ENCODE data around the gene DNAL1.
"Not testable (repeated sequence)": the region's sequence is repeated elsewhere in the genome, so short reads cannot be mapped to it uniquely, and the experiment has no call there.

DNAL1 gene

DNA sequence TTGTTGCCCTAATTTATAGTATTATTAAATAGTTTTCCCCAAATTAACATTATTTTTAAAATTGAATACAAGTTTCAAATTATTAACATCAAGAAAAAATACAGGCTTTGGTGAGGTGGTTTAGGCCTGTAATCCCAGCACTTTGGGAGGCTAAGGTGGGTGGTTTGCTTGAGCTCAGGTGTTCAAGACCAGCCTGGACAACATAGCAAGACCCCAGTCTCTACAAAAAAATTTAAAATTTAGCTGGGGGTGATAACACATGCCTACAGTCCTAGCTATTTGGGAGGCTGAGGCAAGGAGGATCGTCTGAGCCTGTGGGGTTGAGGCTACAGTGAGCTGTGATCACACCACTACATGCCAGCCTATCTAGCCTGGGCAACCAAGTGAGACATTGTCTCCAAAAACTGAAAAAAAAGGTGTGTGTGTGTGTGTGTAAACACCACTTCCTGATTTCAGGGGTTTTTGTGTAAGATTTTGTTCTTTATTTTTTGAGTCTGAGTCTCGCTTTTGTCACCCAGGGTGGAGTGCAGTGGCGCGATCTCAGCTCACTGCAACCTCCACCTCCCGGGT lies 3.9 kb upstream of the DNAL1 start:
- DNase-seq = no peak

DNA sequence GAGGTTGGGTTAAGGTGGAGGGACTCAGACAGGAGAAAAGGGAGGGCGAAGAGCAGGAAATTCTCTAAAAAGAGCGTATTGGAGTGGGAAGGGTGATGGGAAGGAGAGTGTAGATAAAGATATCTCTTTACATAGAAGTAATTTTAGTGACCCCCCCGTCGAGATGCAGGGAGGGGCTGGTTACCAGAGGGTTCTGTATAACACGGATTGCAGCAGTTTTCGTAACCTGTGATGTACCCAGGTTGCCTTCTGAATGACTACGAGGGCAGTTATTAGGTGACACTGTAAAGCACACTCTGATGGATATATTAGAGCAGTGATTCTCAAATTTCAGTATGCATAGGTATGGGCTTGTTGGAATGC lies 443 bp downstream of the DNAL1 start:
- DNase-seq = no peak

DNA sequence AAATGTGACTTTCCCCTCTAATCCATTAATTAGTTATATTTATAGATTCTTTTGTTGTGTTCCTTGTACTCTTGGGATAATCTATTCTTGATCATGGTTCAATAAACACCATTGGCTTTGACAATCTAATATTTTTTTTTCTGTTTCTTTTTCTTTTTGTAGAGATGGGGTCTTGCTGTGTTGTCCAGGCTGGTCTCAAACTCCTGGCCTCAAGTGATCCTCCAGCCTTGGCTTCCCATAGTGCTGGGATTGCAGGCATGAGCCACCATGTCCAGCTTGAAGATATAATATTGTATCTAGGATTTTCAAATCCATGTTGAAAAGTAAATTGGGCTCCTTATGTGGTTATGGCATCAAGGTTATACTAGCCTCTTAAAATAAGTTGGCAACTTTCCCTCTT lies 6.2 kb downstream of the DNAL1 start:
- DNase-seq = no peak

DNA sequence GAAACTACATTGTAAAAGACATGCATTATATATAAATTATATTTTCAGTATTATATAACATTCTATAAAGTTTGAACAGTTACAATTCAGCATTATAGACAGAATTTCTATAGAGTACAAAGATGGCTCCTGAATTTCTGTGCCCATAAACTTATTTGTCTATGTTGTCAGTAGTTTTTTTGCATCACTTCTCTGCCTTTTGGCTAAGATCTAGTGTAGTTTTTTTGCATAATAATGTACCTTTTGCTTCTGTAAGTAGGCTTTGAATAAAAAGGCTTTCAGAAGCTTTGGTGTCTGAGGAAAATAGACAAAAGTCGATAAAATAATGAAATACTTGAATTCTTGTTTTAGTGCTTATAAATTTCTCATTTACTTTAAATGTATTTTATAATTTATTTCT lies 11.1 kb downstream of the DNAL1 start:
- DNase-seq = no peak

DNA sequence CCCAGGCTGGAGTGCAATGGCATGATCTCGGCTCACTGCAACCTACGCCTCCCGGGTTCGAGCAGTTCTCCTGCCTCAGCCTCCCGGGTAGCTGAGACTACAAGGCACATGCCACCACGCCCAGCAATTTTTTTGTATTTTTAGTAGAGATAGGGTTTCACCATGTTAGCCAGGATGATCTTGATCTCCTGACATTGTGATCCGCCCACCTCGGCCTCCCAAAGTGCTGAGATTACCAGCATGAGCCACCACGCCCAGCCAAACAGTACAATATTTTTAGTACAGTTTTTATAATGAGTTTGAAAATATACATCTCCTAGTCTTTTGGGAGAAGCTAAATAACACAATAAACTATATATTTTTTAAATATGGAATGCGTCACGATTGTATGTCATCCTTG lies 14.4 kb downstream of the DNAL1 start:
- DNase-seq = not testable (repeated sequence)

DNA sequence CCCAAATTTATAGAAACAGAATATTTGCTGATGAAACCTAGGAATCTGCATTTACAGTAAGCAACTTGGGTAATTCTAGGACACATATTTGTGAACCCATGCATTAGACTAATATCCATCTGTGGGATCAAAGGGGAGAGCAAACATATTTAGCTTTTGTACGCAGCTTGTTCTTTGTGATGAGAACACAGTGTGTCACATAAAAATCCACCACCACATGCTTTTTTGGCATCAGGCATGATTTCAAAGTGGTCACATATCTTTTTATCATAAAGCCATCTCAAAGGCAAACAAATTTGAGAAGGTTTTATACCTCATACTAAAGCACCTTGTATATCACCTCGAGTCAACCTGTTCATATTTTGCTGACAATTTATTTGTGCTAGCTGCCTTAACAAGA lies 15.7 kb downstream of the DNAL1 start:
- no peak for DNase-seq

DNA sequence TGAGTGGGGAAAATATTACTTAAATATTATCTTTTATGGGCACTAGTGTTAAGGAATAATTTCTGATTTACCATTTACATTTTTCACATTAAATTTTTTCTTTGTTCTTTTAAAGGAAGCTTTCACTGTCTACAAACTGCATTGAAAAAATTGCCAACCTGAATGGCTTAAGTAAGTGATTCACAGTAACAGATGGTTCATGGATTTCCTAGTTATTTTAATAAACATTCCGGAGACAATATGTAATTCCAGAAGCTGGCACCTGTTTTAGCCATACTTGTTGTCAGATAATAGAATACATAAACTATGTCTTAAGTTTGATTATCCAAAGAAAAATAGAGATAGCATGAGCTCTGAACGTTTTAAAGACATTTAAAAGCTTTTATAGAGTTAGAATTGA lies 17.1 kb downstream of the DNAL1 start:
- no peak for DNase-seq

DNA sequence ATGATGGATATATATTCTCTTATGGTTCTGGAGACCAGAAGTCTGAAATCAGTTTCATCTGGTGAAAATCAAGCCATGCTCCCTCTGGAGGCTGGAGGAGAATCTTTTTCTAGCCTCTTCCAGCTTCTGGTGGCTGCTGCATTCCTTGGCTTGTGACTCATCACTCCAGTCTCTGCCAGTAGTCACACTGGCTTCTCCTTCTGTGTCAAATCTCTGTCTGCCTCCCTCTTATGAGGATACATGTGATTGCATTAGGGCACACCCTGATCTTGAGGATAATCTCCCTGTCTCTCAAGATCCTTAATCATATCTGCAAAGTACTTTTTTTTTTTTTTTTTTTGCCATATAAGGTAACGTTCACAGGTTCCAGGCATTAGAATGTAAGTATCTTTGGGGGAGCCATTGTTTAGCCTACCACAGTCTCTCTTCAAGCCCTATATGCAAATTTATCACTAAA lies 17.7 kb downstream of the DNAL1 start:
- DNase-seq = no peak

DNA sequence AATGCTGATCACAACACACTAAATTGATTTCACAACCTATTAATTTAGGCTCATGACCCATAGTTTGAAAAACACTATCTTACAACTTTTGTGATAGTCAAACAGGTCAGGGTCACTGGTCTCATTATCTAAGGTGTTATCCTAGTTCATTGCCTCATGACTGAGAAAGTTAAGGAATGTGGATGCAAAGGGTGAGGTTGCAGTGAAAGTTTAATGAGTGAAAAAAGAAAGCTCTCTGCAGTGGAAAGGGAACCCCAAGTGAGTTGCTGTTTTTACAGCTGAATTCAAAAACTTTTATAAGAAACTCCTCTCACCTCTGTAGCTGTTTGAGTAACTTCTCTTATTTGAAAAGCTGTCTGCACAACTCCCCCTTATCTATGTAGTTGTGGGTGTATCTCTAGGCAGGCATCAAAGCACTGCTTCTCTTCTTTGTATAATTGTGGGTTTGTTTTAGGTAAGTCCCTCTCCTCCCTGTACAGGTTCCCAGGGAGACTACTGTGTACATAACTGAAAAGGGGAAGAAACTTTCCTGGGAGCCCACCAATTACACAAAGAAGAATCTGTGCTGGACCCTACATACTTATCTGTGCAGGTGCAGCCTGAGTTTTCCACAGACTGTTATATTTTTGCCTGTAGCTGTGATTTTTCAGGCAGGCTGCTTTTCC lies 18.9 kb downstream of the DNAL1 start:
- no peak for DNase-seq

DNA sequence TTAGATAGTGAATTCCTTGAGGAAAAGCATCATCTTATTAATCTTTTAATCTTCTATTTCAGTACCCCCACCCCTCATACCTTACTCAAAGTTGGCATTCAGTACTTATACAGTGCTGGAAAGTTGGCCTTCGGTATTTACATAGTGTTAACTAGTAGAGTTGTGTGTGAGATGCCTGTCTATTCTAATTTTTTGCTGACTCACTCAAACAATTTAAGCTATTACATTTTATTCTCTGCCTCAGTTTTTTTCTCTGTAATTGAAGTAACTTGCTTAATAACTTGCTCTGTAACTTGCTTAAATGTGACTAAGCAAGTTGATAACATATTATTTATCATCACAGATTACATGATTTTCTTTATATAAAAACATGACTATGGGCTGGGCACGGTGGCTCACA lies 20.3 kb downstream of the DNAL1 start:
- no peak for DNase-seq

DNA sequence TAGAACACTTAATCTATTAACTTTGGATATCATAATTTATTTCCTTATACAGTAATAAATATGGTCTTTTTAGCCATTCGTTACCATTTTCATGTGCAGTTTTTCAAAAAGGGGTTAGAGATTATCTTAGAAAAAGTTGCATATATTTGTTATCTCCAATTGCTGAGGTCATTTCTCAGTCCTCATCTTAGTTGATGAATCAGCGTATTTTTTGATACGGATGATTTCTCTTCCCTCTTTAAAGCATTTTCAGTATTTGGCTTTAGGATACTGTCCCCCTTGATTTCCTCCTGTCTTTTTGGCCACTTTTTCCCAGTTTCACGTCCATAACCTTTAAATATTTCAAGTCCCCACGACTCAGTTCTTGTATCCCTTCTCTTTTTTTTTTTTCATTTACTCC lies 21.8 kb downstream of the DNAL1 start:
- DNase-seq = no peak

DNA sequence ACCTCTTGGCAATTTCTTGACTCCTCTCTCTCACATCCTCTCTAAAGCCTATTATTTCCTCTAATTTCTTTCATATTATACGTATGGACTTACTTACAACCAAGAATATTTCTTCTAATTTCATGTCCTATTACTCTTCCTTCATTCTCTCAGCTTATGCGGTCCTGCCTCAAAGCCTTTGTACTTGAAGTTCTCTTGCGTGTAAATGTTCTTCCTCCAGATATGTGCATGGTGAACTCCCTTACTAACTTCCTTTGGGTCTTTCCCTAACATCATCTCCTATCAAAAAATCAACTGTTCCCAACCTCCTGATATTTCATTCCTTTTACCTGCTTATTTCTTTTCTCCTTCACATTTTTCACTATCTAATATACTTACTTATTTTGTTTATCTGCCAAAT lies 23.1 kb downstream of the DNAL1 start:
- DNase-seq = no peak

DNA sequence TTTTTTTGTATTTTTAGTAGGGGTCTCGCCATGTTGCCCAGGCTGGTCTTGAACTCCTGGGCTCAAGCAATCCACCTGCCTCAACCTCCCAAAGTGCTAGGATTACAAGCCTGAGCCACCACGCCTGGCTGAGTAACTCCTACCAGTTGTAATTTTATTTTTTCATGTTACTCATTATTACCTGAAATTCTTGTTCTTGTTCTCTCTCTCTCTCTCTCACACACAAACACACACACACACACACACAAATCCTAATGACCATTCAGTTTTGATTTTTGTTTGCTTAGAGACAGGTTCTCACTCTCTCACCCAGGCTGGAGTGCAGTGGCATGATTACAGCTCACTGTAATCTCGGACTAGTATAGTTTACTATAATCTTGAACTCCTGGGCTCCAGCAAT lies 30.2 kb downstream of the DNAL1 start:
- DNase-seq = no peak

DNA sequence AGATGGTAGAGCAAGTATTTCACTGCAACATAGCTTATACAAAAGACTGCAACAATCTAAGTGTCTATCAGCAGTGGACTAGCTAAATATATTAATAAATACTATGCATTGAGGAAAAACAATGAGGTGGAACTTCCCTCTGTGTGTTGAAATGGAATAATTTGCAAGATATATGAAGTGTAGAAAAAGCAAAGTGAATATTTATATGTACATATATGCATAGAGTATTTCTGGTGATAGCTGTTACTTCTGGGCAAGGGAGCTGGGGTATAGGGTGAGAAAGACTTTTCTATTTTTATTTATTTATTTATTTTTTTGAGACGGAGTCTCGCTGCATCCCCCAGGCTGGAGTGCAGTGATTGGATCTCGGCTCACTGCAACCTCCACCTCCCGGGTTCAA lies 33.9 kb downstream of the DNAL1 start:
- DNase-seq = no peak

DNA sequence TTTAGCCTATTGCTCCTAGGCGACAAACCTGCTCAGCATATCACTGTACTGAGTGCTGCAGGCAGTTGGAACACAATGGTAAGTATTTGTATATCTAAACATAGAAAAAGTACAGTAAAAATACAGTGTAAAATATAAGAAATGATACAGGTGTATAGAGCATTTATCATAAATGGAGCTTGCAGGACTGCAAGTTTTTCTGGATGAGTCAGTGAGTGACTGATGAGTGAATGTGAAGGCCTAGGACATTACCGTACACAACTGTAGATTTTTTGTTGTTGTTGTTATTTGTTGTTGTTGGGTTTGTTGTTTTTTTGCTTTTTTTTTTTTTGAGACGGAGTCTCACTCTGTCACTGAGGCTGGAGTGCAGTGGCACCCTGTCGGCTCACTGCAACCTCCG lies 36.0 kb downstream of the DNAL1 start:
- DNase-seq = no peak

DNA sequence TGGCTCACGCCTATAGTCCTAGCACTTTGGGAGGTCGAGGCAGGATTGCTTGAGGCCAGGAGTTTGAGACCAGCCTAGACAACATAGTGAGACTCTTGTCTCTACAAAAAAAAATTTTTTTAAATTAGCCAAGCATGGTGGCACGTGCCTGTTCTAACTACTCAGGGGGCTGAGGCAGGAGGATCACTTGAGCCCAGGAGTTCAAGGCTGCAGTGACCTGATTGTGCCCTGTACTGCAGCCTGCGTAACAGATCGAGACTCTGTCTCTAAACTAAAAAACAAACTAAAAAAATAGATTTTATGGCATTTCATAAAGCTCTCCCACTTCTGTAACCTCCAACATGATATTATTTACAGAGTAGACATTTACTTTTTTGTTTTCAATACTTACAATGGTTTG lies 39.8 kb downstream of the DNAL1 start:
- DNase-seq = no peak

DNA sequence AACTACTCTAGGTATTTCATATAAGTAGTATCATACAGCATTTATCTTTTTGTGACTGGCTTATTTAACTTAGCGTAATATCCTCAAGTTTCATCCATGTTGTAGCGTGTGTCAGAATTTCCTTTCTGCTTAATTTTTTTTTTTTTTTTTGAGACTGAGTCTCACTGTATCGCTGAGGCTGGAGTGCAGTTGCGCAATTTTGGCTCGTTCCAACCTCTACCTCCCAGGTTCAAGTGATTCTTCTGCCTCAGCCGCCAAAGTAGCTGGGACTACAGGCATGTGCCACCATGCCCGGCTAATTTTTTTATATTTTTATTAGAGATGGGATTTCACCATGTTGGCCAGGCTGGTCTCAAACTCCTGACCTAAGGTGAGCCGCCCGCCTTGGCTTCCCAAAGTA lies 40.5 kb downstream of the DNAL1 start:
- no peak for DNase-seq

DNA sequence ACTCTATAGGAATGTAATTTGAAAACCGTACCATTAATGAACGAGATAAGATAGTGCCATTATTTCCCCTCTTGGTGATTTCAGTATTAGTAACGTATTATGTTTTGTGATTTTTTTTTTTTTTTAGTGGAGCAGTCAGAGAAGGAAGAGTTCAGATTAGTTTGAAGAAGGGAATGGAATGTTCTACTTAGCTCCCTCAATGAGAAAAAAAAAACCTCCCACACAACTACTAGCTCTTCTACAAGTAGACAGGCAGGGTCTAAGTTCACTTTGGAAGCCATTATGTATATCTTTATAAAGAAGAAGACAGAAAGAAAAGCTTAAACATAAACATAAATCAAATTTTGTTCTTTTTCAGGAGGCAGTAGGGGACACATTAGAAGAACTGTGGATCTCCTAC lies 42.1 kb downstream of the DNAL1 start:
- no peak for DNase-seq

DNA sequence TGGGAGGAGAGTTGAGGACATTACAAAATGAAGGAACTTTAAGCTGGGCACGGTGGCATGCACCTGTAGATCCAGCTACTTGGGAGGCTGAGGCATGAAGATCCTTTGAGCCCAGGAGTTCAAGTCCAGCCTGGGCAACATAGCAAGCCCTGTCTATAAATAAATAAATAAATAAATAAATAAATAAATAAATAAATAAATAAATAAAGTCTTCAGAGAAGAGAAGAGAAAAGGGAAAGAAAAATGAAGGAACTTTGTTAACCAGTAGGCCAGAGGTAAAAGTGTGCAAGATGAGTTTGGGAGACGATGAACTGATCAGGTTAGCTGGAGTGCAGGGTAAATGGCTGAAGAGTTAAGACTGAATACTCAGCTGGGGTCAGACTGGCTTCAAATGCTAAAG lies 49.3 kb downstream of the DNAL1 start:
- no peak for DNase-seq

DNA sequence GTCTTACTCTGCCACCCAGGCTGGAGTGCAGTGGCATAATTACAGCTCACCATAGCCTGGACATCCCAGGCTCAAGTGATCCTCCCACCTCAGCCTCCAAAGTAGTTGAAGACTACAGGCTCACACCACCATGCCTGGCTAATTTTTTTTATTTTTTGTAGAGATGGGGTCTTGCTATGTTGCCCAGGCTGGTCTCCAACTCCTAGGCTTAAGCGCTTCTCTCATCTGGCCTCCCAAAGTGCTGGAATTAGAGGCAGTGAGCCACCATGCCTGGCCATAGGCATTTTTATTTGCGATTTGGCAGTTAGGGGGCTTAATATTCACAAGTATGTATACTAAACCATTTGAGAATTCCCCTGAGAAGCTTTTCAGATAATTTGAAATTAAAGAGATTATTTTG lies 50.3 kb downstream of the DNAL1 start:
- DNase-seq = no peak

DNA sequence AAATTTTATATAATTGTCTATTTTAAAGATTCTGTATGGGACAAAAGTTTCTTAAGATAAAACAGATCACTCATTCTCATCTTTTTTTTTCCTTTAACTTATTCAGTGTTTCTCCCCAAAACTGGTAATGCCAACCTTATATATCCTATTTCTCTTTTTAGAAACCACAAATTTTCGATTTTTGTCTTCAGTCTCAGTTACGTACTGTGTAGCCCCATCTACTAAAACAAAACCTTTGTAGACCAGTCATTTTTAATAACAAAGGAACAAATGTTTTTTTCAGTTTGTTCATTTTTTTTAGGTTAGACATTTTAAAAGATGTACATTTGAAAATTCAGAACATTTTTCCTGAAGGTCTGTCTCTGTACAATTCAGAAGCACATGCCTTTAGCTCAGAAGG lies 51.2 kb downstream of the DNAL1 start:
- DNase-seq = no peak

DNA sequence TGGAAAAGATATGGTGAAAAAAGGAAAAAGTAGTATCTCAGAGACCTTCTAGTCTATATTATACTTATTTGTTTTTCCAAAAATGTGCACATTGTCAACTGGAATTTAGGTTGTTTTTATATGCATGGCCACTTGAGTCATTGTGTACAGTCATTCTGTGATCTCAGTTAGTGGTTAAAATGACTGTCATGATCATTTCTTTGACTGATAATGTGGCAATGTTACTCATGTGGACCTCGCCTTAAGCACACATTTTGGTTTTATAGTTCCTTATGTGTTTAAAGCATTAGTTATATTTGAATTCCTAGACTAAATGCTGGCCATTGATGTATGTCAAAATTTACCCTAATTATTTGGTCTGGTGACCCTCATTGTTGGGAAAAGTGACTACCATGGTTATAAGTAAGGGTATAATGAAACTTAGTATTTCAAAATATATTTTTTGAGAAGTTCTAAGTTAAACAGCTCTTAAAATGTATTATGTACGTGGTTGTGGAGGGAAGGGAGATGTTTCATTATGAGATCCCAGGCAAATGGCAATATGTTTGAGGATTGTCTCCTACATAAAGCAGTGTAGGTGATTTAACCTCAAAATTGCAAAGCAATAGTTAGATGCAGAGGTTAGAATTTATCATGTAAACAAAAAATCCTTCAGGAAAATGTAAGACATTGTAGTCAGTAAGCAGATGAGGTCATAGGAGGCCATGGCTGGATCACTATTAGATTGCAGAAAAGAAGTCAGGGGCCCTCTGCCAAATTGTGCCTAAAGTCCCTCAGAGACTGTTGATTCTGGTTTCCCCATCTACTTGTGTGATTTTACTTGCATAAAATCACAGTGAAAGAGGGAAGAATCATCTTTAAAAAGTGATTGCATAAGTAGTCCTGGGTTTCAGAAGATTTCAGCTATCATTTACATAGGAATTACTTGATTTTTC lies 51.9 kb downstream of the DNAL1 start:
- no peak for DNase-seq

DNA sequence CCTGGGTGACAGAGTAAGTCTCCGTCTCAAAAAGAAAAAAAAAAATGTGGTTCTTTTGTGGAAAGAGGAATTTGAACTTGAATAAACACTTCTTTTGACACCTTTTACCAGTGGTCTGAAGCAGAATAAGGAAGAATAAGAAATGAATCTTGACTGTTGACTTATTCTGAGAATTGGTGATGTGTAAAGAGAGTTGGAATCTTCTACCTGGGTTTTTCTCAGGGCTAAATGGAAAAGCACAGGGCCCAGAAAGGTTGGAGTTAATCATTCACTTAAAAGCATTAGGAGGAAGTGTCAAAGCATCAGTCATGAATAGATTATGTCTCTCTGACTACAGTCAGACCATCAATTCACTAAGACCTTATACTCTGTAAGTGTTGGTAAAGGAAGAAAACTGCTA lies 55.5 kb downstream of the DNAL1 start:
- no peak for DNase-seq

DNA sequence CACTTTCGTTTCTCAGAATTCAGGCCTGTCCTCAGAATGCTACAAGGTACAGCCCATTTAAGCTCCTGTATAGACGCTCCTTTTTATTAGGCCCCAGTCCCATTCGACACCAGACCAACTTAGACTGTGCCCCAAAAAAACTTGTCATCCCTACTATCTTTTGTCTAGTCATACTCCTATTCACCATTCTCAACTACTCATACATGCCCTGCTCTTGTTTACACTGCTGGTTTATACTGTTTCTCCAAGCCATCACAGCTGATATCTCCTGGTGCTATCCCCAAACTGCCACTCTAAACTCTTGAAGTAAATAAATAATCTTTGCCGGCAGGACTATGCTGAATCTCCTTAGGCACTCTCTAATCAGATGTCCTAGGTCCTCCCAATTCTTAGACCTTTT lies 63.3 kb downstream of the DNAL1 start:
- DNase-seq = not testable (repeated sequence)

Measured in stimulated activated CD4-positive, alpha-beta T cell treated with anti-CD3 and anti-CD28 coated beads, Interleukin-4, amount 100 ng/mL, for 1 hour (primary cell).